CD14-positive monocyte (primary cell): ENCODE measurements around the gene SUV39H2. TPM values are rescaled to one million over a fixed set of nuclear protein-coding genes. Genes with fewer than 3 reads are reported as not detected.

Experiments
- DNase-seq, 3 donors: peaks; one replicate each; pipeline ENCODE4 v3.0.0-alpha.2; 2011 to 2022
- H2AFZ ChIP-seq: 2 replicates; pipeline ENCODE4 v1.6.0; 2012; ENCODE audit warnings: mild to moderate bottlenecking, low read depth, low read length, inconsistent platforms; ENCODE audit not compliant: insufficient read depth, poor library complexity, severe bottlenecking
- H3K27ac ChIP-seq, 2 donors: 1 replicate in 1 of 2; 2 replicates in 1 of 2; pipeline ENCODE4 v1.5.1; 2012 to 2013; ENCODE audit warnings: low read length in 2 of 2, control low read depth in 1 of 2, inconsistent platforms in 1 of 2, low read depth in 1 of 2, mild to moderate bottlenecking in 1 of 2
- H3K27me3 ChIP-seq, 2 donors: one replicate each; pipeline versions ENCODE4 v1.6.0 to v1.6.1; 2011 to 2013; ENCODE audit warnings: low read length in 2 of 2; ENCODE audit not compliant: control insufficient read depth in 2 of 2, insufficient read depth in 2 of 2
- H3K36me3 ChIP-seq, 2 donors: replicated peaks in 1 of 2; 1 replicate in 1 of 2; 2 replicates in 1 of 2; pipeline versions ENCODE4 v1.5.1 to v1.6.1; 2012 to 2013; ENCODE audit warnings: low read length in 2 of 2, control low read depth in 1 of 2, inconsistent platforms in 1 of 2, mild to moderate bottlenecking in 1 of 2; ENCODE audit not compliant: insufficient read depth in 2 of 2, control insufficient read depth in 1 of 2
- H3K4me1 ChIP-seq, 2 donors: 1 replicate in 1 of 2; 2 replicates in 1 of 2; pipeline versions ENCODE4 v1.5.1 to v1.6.1; 2012 to 2013; ENCODE audit warnings: low read length in 2 of 2, control low read depth in 1 of 2, inconsistent platforms in 1 of 2, mild to moderate bottlenecking in 1 of 2, moderate library complexity in 1 of 2; ENCODE audit not compliant: insufficient read depth in 2 of 2, control insufficient read depth in 1 of 2
- H3K4me2 ChIP-seq: replicated peaks from 2 replicates; pipeline ENCODE3; 2012; ENCODE audit warnings: low read length, moderate library complexity, mild to moderate bottlenecking; ENCODE audit not compliant: poor library complexity, severe bottlenecking; ENCODE audit errors: extremely low read depth
- H3K4me3 ChIP-seq, 3 experiments: fragments of 200-600 bp in 1 of 3; sonication (generic) in 1 of 3; replicated peaks in 1 of 3; 1 replicate in 2 of 3; 2 replicates in 1 of 3; pipeline ENCODE4 v1.5.1; 2011 to 2013; ENCODE audit warnings: low read length in 3 of 3, mild to moderate bottlenecking in 3 of 3, control low read depth in 2 of 3, low read depth in 2 of 3, inconsistent platforms in 1 of 3, moderate library complexity in 1 of 3
- H3K79me2 ChIP-seq: 2 replicates; pipeline ENCODE4 v1.6.0; 2012; ENCODE audit warnings: mild to moderate bottlenecking, control low read depth, inconsistent platforms, low read length, moderate library complexity; ENCODE audit not compliant: insufficient read depth
- H3K9ac ChIP-seq: 2 replicates; pipeline ENCODE4 v1.6.0; 2017; ENCODE audit warnings: low read length, mild to moderate bottlenecking; ENCODE audit not compliant: insufficient read depth, poor library complexity, severe bottlenecking
- H3K9me3 ChIP-seq, 2 donors: replicated peaks in 1 of 2; 1 replicate in 1 of 2; 2 replicates in 1 of 2; pipeline versions ENCODE4 v1.5.1 to v1.6.1; 2012 to 2013; ENCODE audit warnings: low read length in 2 of 2, control low read depth in 1 of 2; ENCODE audit not compliant: control insufficient read depth in 1 of 2, insufficient read depth in 1 of 2
- H4K20me1 ChIP-seq: 2 replicates; pipeline ENCODE4 v1.6.0; 2012; ENCODE audit warnings: mild to moderate bottlenecking, low read length, control low read depth, moderate library complexity; ENCODE audit not compliant: insufficient read depth
- H3K27ac Mint-ChIP-seq, 7 donors: one replicate each; pipeline ENCODE4 v1.8.0; 2020; ENCODE audit warnings: mild to moderate bottlenecking in 7 of 7, mixed read lengths in 7 of 7, moderate library complexity in 6 of 7, inconsistent platforms in 2 of 7
- H3K27me3 Mint-ChIP-seq, 3 donors: one replicate each; pipeline ENCODE4 v1.8.0; 2021 to 2022; ENCODE audit warnings: low read depth in 3 of 3, mild to moderate bottlenecking in 3 of 3, mixed read lengths in 3 of 3, moderate library complexity in 3 of 3, inconsistent platforms in 1 of 3
- H3K36me3 Mint-ChIP-seq, 2 donors: one replicate each; pipeline ENCODE4 v1.8.0; 2020; ENCODE audit warnings: mixed read lengths in 2 of 2, inconsistent platforms in 1 of 2, mild to moderate bottlenecking in 1 of 2
- H3K4me1 Mint-ChIP-seq: one replicate; pipeline ENCODE4 v1.8.0; 2020; ENCODE audit warnings: mild to moderate bottlenecking, mixed read lengths
- H3K4me3 Mint-ChIP-seq, 2 donors: one replicate each; pipeline ENCODE4 v1.8.0; 2020; ENCODE audit warnings: mild to moderate bottlenecking in 2 of 2, mixed read lengths in 2 of 2, moderate library complexity in 1 of 2
- H3K9me3 Mint-ChIP-seq, 7 donors: one replicate each; pipeline ENCODE4 v1.8.0; 2020 to 2022; ENCODE audit warnings: mixed read lengths in 7 of 7, mild to moderate bottlenecking in 6 of 7, moderate library complexity in 6 of 7, inconsistent platforms in 2 of 7
- CTCF ChIP-seq: fragments of 200-600 bp; IDR thresholded peaks from one replicate; pipeline ENCODE4 v1.8.0; 2022; ENCODE audit warnings: antibody characterized with exemption, mild to moderate bottlenecking
- WGBS: methylation state at CpG from one replicate; pipeline ENCODE4 v1.1.5; 2013; ENCODE audit warnings: missing lambda C conversion rate; ENCODE audit not compliant: insufficient coverage; 5-methylcytosine and 5-hydroxymethylcytosine counted together
- intact Hi-C, 2 donors: fragments of 100-400 bp; cut with micrococcal nuclease; formaldehyde crosslinking; loops; one replicate each; pipeline versions ENCODE4 v1.15.0 to v1.15.1; 2023
- polyA plus RNA-seq, 3 donors: library from polyadenylated mRNA; depleted of rRNA in 1 of 3; unstranded in 2 of 3; stranded (reverse) in 1 of 3; fragments of 300-500 nt in 2 of 3; fragments of >200 nt in 1 of 3; fragmentation: Illumina TruSeq in 2 of 3; gene quantifications; 1 replicate in 2 of 3; 2 replicates in 1 of 3; pipeline ENCODE4 v1.2.3, GENCODE V29; 2012 to 2021

Gene SUV39H2
- polyA plus RNA-seq, 3 donors: 0.85 to 1.2 (median 0.86) TPM

- TF ChIP-seq CTCF: no peak
- H3K27ac Mint-ChIP-seq: no peak overlapping the region
These were observed 30.4 kb downstream of the SUV39H2 start for GRCh38 chr10:14909101-14909500.

GRCh38 chr10:14910953-14911352, 32.3 kb downstream of the SUV39H2 start:
- H3K4me2 ChIP-seq: no peak overlapping the region
- H3K36me3 ChIP-seq: peaks cover 73 to 100% of the 10 kb centered on the region in 2 donors
- H3K9me3 ChIP-seq: no peaks in the 10 kb centered on the region
- peaks cover 28% of the 10 kb centered on the region for H4K20me1 ChIP-seq
- no peaks in the 10 kb centered on the region for H3K27me3 ChIP-seq
- Mint-ChIP-seq H3K4me1 (no peaks in the 10 kb centered on the region), H3K4me3 (no peak overlapping the region), H3K36me3 (peaks cover 72 to 92% of the 10 kb centered on the region in 2 donors), H3K27me3 (no peaks in the 10 kb centered on the region), H3K27ac (peak overlapping the region in 1 of 7 donors; percentile 11), H3K9me3 (peaks cover 0 to 2% (median 0%) of the 10 kb centered on the region in 7 donors)
- no peak for TF ChIP-seq CTCF
- no peak for DNase-seq
- peaks cover 37% of the 10 kb centered on the region for H3K79me2 ChIP-seq
- H3K9ac ChIP-seq: no peak overlapping the region
- no peaks in the 10 kb centered on the region for H3K4me1 ChIP-seq
- H3K4me3 ChIP-seq: no peak overlapping the region
- H2AFZ ChIP-seq: no peak overlapping the region
- intact Hi-C loops: no loop called here
- no peak overlapping the region for H3K27ac ChIP-seq
- WGBS: 94% methylated on average over 3 of the region's 4 CpGs

More at GRCh38 chr10:14909101-14909500, 30.4 kb downstream of the SUV39H2 start:
- Histone ChIP-seq H3K27ac (no peak overlapping the region), H3K4me2 (no peak overlapping the region), H3K4me3 (no peak overlapping the region), H3K9me3 (no peaks in the 10 kb centered on the region), H3K27me3 (no peaks in the 10 kb centered on the region), H2AFZ (no peak overlapping the region), H3K4me1 (no peaks in the 10 kb centered on the region), H3K79me2 (peaks cover 30% of the 10 kb centered on the region), H4K20me1 (peaks cover 17% of the 10 kb centered on the region), H3K36me3 (peaks cover 63 to 91% of the 10 kb centered on the region in 2 donors), H3K9ac (no peak overlapping the region)
- intact Hi-C loops: no loop called here
- WGBS: no CpG with 5 or more reads among the region's 2 CpGs
- Mint-ChIP-seq H3K4me1 (no peaks in the 10 kb centered on the region), H3K36me3 (peaks cover 56 to 74% of the 10 kb centered on the region in 2 donors), H3K4me3 (no peak overlapping the region), H3K27me3 (no peaks in the 10 kb centered on the region), H3K9me3 (peaks cover 0 to 2% (median 0%) of the 10 kb centered on the region in 7 donors)
- DNase-seq: no peak
